Mucosa of descending colon (tissue), 3 donors: Measurements from ENCODE around the gene S100A3. TPM values are rescaled to one million over a fixed set of nuclear protein-coding genes. Genes with fewer than 3 reads are reported as not detected.
"Not testable (repeated sequence)": the region's sequence is repeated elsewhere in the genome, so short reads cannot be mapped to it uniquely, and the experiment has no call there.

Source experiments
- ATAC-seq: fragments of 200-7000 bp; cut with Tn5 transposase; one replicate; pipeline ENCODE4 v1.9.1; 2020; ENCODE audit warnings: mild to moderate bottlenecking, moderate library complexity
- DNase-seq, 3 donors: peaks; one replicate each; pipeline ENCODE4 v3.0.0-alpha.2; 2020
- H3K36me3 ChIP-seq: fragments of 200-600 bp; one replicate; pipeline ENCODE4 v1.8.0; 2021; ENCODE audit warnings: low read depth, mild to moderate bottlenecking
- H3K4me1 ChIP-seq: fragments of 200-600 bp; one replicate; pipeline ENCODE4 v1.8.0; 2021; ENCODE audit warnings: low read depth, mild to moderate bottlenecking
- H3K4me3 ChIP-seq: fragments of 200-600 bp; one replicate; pipeline ENCODE4 v1.8.0; 2021; ENCODE audit warnings: mild to moderate bottlenecking
- H3K9me3 ChIP-seq: fragments of 200-600 bp; one replicate; pipeline ENCODE4 v1.8.0; 2021; ENCODE audit warnings: mild to moderate bottlenecking
- CTCF ChIP-seq: fragments of 200-600 bp; IDR thresholded peaks from one replicate; pipeline ENCODE4 v1.8.0; 2022; ENCODE audit warnings: antibody characterized with exemption, mild to moderate bottlenecking
- intact Hi-C, 2 donors: fragments of 100-400 bp; cut with DNase I in 1 of 2; cut with micrococcal nuclease in 1 of 2; formaldehyde crosslinking; loops; one replicate each; pipeline versions ENCODE4 v1.11.0 to v1.11.1; 2022; cut with DNase I, micrococcal nuclease
- total RNA-seq, 3 donors: library from RNA; stranded (reverse); fragmentation: NEBNext Ultra II Directional in 2 of 3; extraction: Animal tissue kit (Norgen Biotek cat#: 25700) in 2 of 3; gene quantifications; one replicate each; pipeline versions ENCODE4 v1.2.1 to v1.2.4, GENCODE V29; 2021 to 2023
- donor health status: DM: no; HTN: no; CAD: no; lungs with moderate emphysema.
- donor health status: DM: no; HTN: no; CAD: no.
- donor health status: DM: no; HTN: yes; CAD: no.

S100A3 gene
- total RNA-seq, 3 donors from 2014 or later: 0.85 to 2.2 TPM; not detected in 1

- intact Hi-C loops: no loop called here
- no peaks in the 10 kb centered on the region for H3K36me3 ChIP-seq
- ATAC-seq (no peak), DNase-seq (peak in 1 of 3 donors; percentile 6)
- no peak for TF ChIP-seq CTCF
- peaks cover 7% of the 10 kb centered on the region for H3K4me1 ChIP-seq
- H3K9me3 ChIP-seq: no peaks in the 10 kb centered on the region
- no peak overlapping the region for H3K4me3 ChIP-seq
These were observed 21.9 kb downstream of the S100A3 start for GRCh38 chr1:153527023-153527682.

GRCh38 chr1:153526132-153526543 lies 22.9 kb downstream of the S100A3 start:
- peak in 1 of 3 donors; percentile 25 for DNase-seq
- TF ChIP-seq CTCF: no peak

GRCh38 chr1:153525088-153525728 lies 23.9 kb downstream of the S100A3 start:
- no peaks in the 10 kb centered on the region for H3K36me3 ChIP-seq
- peaks cover 7% of the 10 kb centered on the region for H3K4me1 ChIP-seq
- intact Hi-C loops: no loop called here
- H3K4me3 ChIP-seq: no peak overlapping the region
- TF ChIP-seq CTCF: no peak
- H3K9me3 ChIP-seq: no peaks in the 10 kb centered on the region
- ATAC-seq (no peak), DNase-seq (peak in 1 of 3 donors; percentile 19)

More at GRCh38 chr1:153526132-153526543, 22.9 kb downstream of the S100A3 start:
- H3K4me1 ChIP-seq: no peaks in the 10 kb centered on the region
- intact Hi-C loops: no loop called here
- H3K36me3 ChIP-seq: no peaks in the 10 kb centered on the region
- ATAC-seq: peak; percentile 43
- no peaks in the 10 kb centered on the region for H3K9me3 ChIP-seq
- no peak overlapping the region for H3K4me3 ChIP-seq

GRCh38 chr1:153522353-153523048 lies 26.6 kb downstream of the S100A3 start:
- H3K4me3 ChIP-seq, H3K36me3 ChIP-seq, DNase-seq, intact Hi-C loops, ATAC-seq, H3K9me3 ChIP-seq, H3K4me1 ChIP-seq: not testable (repeated sequence)

GRCh38 chr1:153521808-153522207 lies 27.2 kb downstream of the S100A3 start:
- H3K4me3 ChIP-seq, ATAC-seq, H3K36me3 ChIP-seq, H3K4me1 ChIP-seq, H3K9me3 ChIP-seq, DNase-seq, intact Hi-C loops: not testable (repeated sequence)

GRCh38 chr1:153520818-153521476 lies 28.1 kb downstream of the S100A3 start:
- TF ChIP-seq CTCF: no peak
- ATAC-seq (no peak), DNase-seq (no peak)
- Histone ChIP-seq H3K36me3 (no peaks in the 10 kb centered on the region), H3K9me3 (no peaks in the 10 kb centered on the region), H3K4me1 (peaks cover 14% of the 10 kb centered on the region), H3K4me3 (no peak overlapping the region)
- intact Hi-C loops: no loop called here

GRCh38 chr1:153520137-153520691 lies 28.8 kb downstream of the S100A3 start:
- ATAC-seq (peak; percentile 32), DNase-seq (peak; percentile 67 to 83 (median 76))
- H3K36me3 ChIP-seq, H3K4me3 ChIP-seq, intact Hi-C loops, H3K9me3 ChIP-seq: not testable (repeated sequence)
- H3K4me1 ChIP-seq: peaks cover 20% of the 10 kb centered on the region
